GM18505 (cell line): ENCODE measurements around the gene KCNE4.

Source experiments
- ATAC-seq: cut with Tn5 transposase; IDR thresholded peaks from one replicate; pipeline ENCODE4 v1.9.1; 2021; ENCODE audit not compliant: unreplicated experiment
- POLR2A ChIP-seq: IDR thresholded peaks from 4 replicates; pipeline ENCODE4 v1.6.1; 2011; ENCODE audit warnings: borderline replicate concordance; ENCODE audit not compliant: insufficient read depth, insufficient read length; ENCODE audit errors: extremely low read depth

The KCNE4 gene

GRCh38 chr2:223093436-223094241, 41.6 kb downstream of the KCNE4 start:
- ATAC-seq: no peak
- no peak for TF ChIP-seq POLR2A

- no peak for ATAC-seq
- TF ChIP-seq POLR2A: no peak
Measured at GRCh38 chr2:223095207-223095606, 43.2 kb downstream of the KCNE4 start.

GRCh38 chr2:223096235-223096970, 44.4 kb downstream of the KCNE4 start:
- ATAC-seq: no peak
- no peak for TF ChIP-seq POLR2A

- TF ChIP-seq POLR2A: no peak
- ATAC-seq: no peak
Measured at GRCh38 chr2:223097888-223098383, 45.9 kb downstream of the KCNE4 start.

GRCh38 chr2:223099561-223099960, 47.6 kb downstream of the KCNE4 start:
- ATAC-seq: no peak
- TF ChIP-seq POLR2A: no peak

- no peak for ATAC-seq
- TF ChIP-seq POLR2A: no peak
Measured at GRCh38 chr2:223100061-223100511, 48.1 kb downstream of the KCNE4 start.

- ATAC-seq: no peak
- TF ChIP-seq POLR2A: no peak
Measured at GRCh38 chr2:223101340-223102039, 49.5 kb downstream of the KCNE4 start.

GRCh38 chr2:223102040-223102400, 50.0 kb downstream of the KCNE4 start:
- ATAC-seq: no peak
- no peak for TF ChIP-seq POLR2A

GRCh38 chr2:223102450-223102849, 50.5 kb downstream of the KCNE4 start:
- no peak for ATAC-seq
- no peak for TF ChIP-seq POLR2A

GRCh38 chr2:223104336-223105132, 52.5 kb downstream of the KCNE4 start:
- TF ChIP-seq POLR2A: no peak
- no peak for ATAC-seq
